Measurements from ENCODE around the gene LY6G6F.

The LY6G6F gene

GRCh38 chr6:31676904-31677303 is 29.8 kb upstream of the LY6G6F start:
- DNase-seq, result no peak

GRCh38 chr6:31677955-31678354 is 28.7 kb upstream of the LY6G6F start:
- no peak for DNase-seq

GRCh38 chr6:31680226-31681134 is 26.2 kb upstream of the LY6G6F start, which contains the start of gene LY6G5C:
Gene LY6G5C, minus strand, starts transcription at chr6:31681067. Its CDS starts 694 bp downstream, at chr6:31680373.
- peak; percentile 36 to 59 for DNase-seq

GRCh38 chr6:31681135-31681671 is 25.5 kb upstream of the LY6G6F start:
- peak; percentile 22 to 49 for DNase-seq

GRCh38 chr6:31683591-31683990 is 23.1 kb upstream of the LY6G6F start:
- DNase-seq, result no peak

GRCh38 chr6:31686483-31686882 is 20.2 kb upstream of the LY6G6F start:
- no peak for DNase-seq

GRCh38 chr6:31687321-31687720 is 19.3 kb upstream of the LY6G6F start:
- DNase-seq, result no peak

- DNase-seq, result no peak
Measured at GRCh38 chr6:31687860-31688693, 18.6 kb upstream of the LY6G6F start.

- DNase-seq, result no peak
Measured at GRCh38 chr6:31689249-31690110, 17.2 kb upstream of the LY6G6F start.

- DNase-seq, result no peak
Measured at GRCh38 chr6:31690231-31691077, 16.2 kb upstream of the LY6G6F start.

GRCh38 chr6:31691078-31691463 is 15.6 kb upstream of the LY6G6F start:
- no peak for DNase-seq

- DNase-seq, result no peak
Measured at GRCh38 chr6:31691564-31692108, 15.0 kb upstream of the LY6G6F start.

GRCh38 chr6:31692353-31692752 is 14.3 kb upstream of the LY6G6F start:
- DNase-seq, result no peak

GRCh38 chr6:31692886-31693285 is 13.8 kb upstream of the LY6G6F start:
- no peak for DNase-seq

GRCh38 chr6:31693535-31693934 is 13.1 kb upstream of the LY6G6F start:
- no peak for DNase-seq

GRCh38 chr6:31697555-31697954 is 9.1 kb upstream of the LY6G6F start:
- DNase-seq, result no peak

GRCh38 chr6:31700740-31701401 is 5.8 kb upstream of the LY6G6F start:
- no peak for DNase-seq

- no peak for DNase-seq
Measured at GRCh38 chr6:31701666-31702404, 4.8 kb upstream of the LY6G6F start.

GRCh38 chr6:31702405-31702818 is 4.3 kb upstream of the LY6G6F start:
- no peak for DNase-seq

Data from bone marrow (tissue), 2 donors.